Measurements from ENCODE around the gene CHODL.

DNA sequence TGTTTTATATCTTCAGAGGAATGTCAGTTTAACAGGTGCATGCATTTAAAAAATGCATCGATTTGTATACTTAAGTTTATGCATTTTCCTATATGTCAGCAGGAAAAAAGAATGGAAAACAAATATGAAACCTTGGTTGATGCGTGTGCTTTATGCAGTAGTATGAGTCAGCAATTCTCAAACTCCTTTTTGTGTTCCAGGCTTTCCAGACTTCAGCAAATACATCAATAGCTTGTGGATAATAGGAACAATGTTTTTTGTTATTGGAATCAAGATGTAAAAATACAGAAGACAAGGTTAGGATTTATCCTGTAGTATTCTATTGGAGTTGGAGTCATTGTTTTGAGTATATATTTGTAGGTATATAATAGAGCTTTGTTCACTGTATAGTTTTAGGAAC is 45.2 kb downstream of the CHODL start:
- TF ChIP-seq CTCF (IDR thresholded peaks at IDR 0.05) (no peak), POLR2A (IDR thresholded peaks at IDR 0.05) (no peak)
